HG03457 (cell line): ENCODE measurements around the gene SFR1.

Experiments
- ATAC-seq: cut with Tn5 transposase; IDR thresholded peaks from one replicate; pipeline ENCODE4 v1.9.1; 2021; ENCODE audit warnings: moderate number of reproducible peaks; ENCODE audit not compliant: unreplicated experiment

The SFR1 gene

GRCh38 chr10:104121485-104122224 is at the start of gene SFR1:
Gene SFR1, plus strand, starts transcription at chr10:104122171. Its CDS starts 13 bp downstream, at chr10:104122184.
- peak; percentile 86 for ATAC-seq

GRCh38 chr10:104072786-104073185 is 49.2 kb upstream of the SFR1 start:
- ATAC-seq: no peak

GRCh38 chr10:104074505-104074904 is 47.5 kb upstream of the SFR1 start:
- no peak for ATAC-seq

- no peak for ATAC-seq
Observed at GRCh38 chr10:104076743-104077160, 45.2 kb upstream of the SFR1 start.

- no peak for ATAC-seq
Observed at GRCh38 chr10:104077247-104077646, 44.7 kb upstream of the SFR1 start.

GRCh38 chr10:104077663-104078151 is 44.3 kb upstream of the SFR1 start:
- ATAC-seq: no peak

GRCh38 chr10:104080762-104081161 is 41.2 kb upstream of the SFR1 start:
- no peak for ATAC-seq

- ATAC-seq: no peak
Observed at GRCh38 chr10:104081998-104082397, 40.0 kb upstream of the SFR1 start.

GRCh38 chr10:104084482-104085142 is 37.4 kb upstream of the SFR1 start:
- ATAC-seq: no peak

GRCh38 chr10:104085801-104086400 is 36.1 kb upstream of the SFR1 start, which contains the start of gene COL17A1:
Gene COL17A1, minus strand, starts transcription at chr10:104085880. Its CDS starts 5,207 bp downstream, at chr10:104080673.
- ATAC-seq: no peak

GRCh38 chr10:104088239-104088638 is 33.7 kb upstream of the SFR1 start:
- ATAC-seq: no peak

- no peak for ATAC-seq
Observed at GRCh38 chr10:104089621-104090020, 32.4 kb upstream of the SFR1 start.

- ATAC-seq: no peak
Observed at GRCh38 chr10:104090611-104091010, 31.4 kb upstream of the SFR1 start.

GRCh38 chr10:104092749-104093148 is 29.2 kb upstream of the SFR1 start:
- no peak for ATAC-seq

GRCh38 chr10:104096692-104097091 is 25.3 kb upstream of the SFR1 start:
- ATAC-seq: no peak

- ATAC-seq: no peak
Observed at GRCh38 chr10:104098358-104098925, 23.5 kb upstream of the SFR1 start.

GRCh38 chr10:104099269-104099668 is 22.7 kb upstream of the SFR1 start:
- no peak for ATAC-seq

- no peak for ATAC-seq
Observed at GRCh38 chr10:104099941-104100340, 22.0 kb upstream of the SFR1 start.

- no peak for ATAC-seq
Observed at GRCh38 chr10:104100795-104101194, 21.2 kb upstream of the SFR1 start.

GRCh38 chr10:104101902-104102301 is 20.1 kb upstream of the SFR1 start:
- ATAC-seq: no peak

- no peak for ATAC-seq
Observed at GRCh38 chr10:104103956-104104355, 18.0 kb upstream of the SFR1 start.
